HepG2 (cell line): ENCODE measurements around the gene ARHGEF7. TPM values are rescaled to one million over a fixed set of nuclear protein-coding genes. Genes with fewer than 3 reads are reported as not detected.

Experiments used
- ATAC-seq: fragments of 200-7000 bp; cut with Tn5 transposase; 3 replicates; pipeline ENCODE4 v1.9.1; 2020; ENCODE audit warnings: mild to moderate bottlenecking, moderate library complexity
- BruUV-seq: library from RNA; stranded (reverse); fragments of 400-500 nt; replicated peaks from 2 replicates; lab custom pipeline; 2021; lab: Mats Ljungman, UMichigan
- CTCF ChIA-PET: fragments of 300-600 bp; formaldehyde crosslinking; extraction: SDS; loops from one replicate; lab custom pipeline; 2021; ENCODE audit warnings: low total read pairs, inconsistent platforms, low intra/inter-chr PET ratio; lab: Yijun Ruan, JAX
- POLR2A ChIA-PET: fragments of 350-600 bp; sonication (Branson Sonifier 250); formaldehyde crosslinking; loops from one replicate; lab custom pipeline; 2020; ENCODE audit warnings: antibody characterized with exemption, inconsistent platforms; lab: Yijun Ruan, JAX
- DNase-seq: peaks from one replicate; pipeline ENCODE4 v3.0.0-alpha.2; 2015; ENCODE audit warnings: low spot score
- FAIRE-seq: peaks from 3 replicates; lab custom pipeline; 2011; peaks lifted over from hg19 to GRCh38; lab: Jason Lieb, UNC
- H2AFZ ChIP-seq: one replicate; pipeline ENCODE4 v1.6.1; 2011; ENCODE audit warnings: low read length, inconsistent platforms
- H3K27ac ChIP-seq: fragments of 300-600 bp; 3 replicates; pipeline ENCODE4 v1.8.0; 2011; ENCODE audit warnings: mixed run types, mild to moderate bottlenecking, mixed read lengths, low read length, inconsistent platforms; ENCODE audit not compliant: insufficient read depth; ENCODE audit errors: extremely low read length
- H3K27me3 ChIP-seq, 2 experiments: fragments of 200-600 bp in 1 of 2; 2 replicates in 1 of 2; 3 replicates in 1 of 2; pipeline versions ENCODE4 v1.6.0 to v1.8.0; 2011; ENCODE audit warnings: low read length in 2 of 2, mild to moderate bottlenecking in 2 of 2, moderate library complexity in 2 of 2, inconsistent platforms in 1 of 2; ENCODE audit not compliant: insufficient read depth in 2 of 2, control insufficient read depth in 1 of 2
- H3K36me3 ChIP-seq, 2 experiments: fragments of 200-600 bp in 1 of 2; replicated peaks in 1 of 2; 2 replicates in 1 of 2; 3 replicates in 1 of 2; pipeline versions ENCODE4 v1.5.1 to v1.8.0; 2011; ENCODE audit warnings: low read length in 2 of 2, inconsistent platforms in 1 of 2; ENCODE audit not compliant: insufficient read depth in 2 of 2, control insufficient read depth in 1 of 2
- H3K4me1 ChIP-seq: 2 replicates; pipeline ENCODE4 v1.5.1; 2012; ENCODE audit warnings: low read length, inconsistent platforms; ENCODE audit not compliant: insufficient read depth
- H3K4me2 ChIP-seq: 2 replicates; pipeline ENCODE4 v1.6.0; 2011; ENCODE audit warnings: low read depth, low read length, inconsistent platforms
- H3K4me3 ChIP-seq, 3 experiments: fragments of 200-600 bp in 1 of 3; sonication (generic), shearing (Covaris generic) in 1 of 3; replicated peaks in 1 of 3; 2 replicates each; pipeline ENCODE4 v1.5.1; 2011 to 2016; ENCODE audit warnings: low read length in 3 of 3, inconsistent platforms in 2 of 3, low read depth in 2 of 3, mild to moderate bottlenecking in 2 of 3, control low read depth in 1 of 3, mixed read lengths in 1 of 3; ENCODE audit not compliant: insufficient read depth in 1 of 3
- H3K79me2 ChIP-seq: one replicate; pipeline ENCODE4 v1.6.1; 2011; ENCODE audit warnings: low read length, inconsistent platforms; ENCODE audit not compliant: insufficient read depth
- H3K9ac ChIP-seq: 2 replicates; pipeline ENCODE4 v1.6.0; 2011; ENCODE audit warnings: mild to moderate bottlenecking, low read depth, low read length, inconsistent platforms; ENCODE audit not compliant: insufficient read depth
- H3K9me3 ChIP-seq: 2 replicates; pipeline ENCODE4 v1.5.1; 2012; ENCODE audit warnings: mild to moderate bottlenecking, low read length
- H4K20me1 ChIP-seq: 2 replicates; pipeline ENCODE4 v1.6.0; 2011; ENCODE audit warnings: inconsistent platforms, mild to moderate bottlenecking, low read length, moderate library complexity; ENCODE audit not compliant: insufficient read depth
- CEBPB ChIP-seq: IDR thresholded peaks from 2 replicates; pipeline ENCODE4 v1.6.1; 2011; ENCODE audit warnings: low read depth, low read length, improper control_type of control experiment, borderline replicate concordance
- EHMT2 ChIP-seq: fragments of 200-600 bp; sonication (generic); IDR thresholded peaks from 2 replicates; pipeline ENCODE4 v1.7.0; 2017; ENCODE audit warnings: antibody characterized with exemption, low read depth, low read length, borderline replicate concordance
- HDAC1 ChIP-seq: sonication (generic); formaldehyde crosslinking; IDR thresholded peaks from 2 replicates; pipeline ENCODE4 v1.5.1; 2020; ENCODE audit warnings: mild to moderate bottlenecking, missing genetic modification reagents
- MAFF ChIP-seq: IDR thresholded peaks from 2 replicates; pipeline ENCODE4 v1.6.1; 2011; ENCODE audit warnings: low read depth, low read length, improper control_type of control experiment
- MYC ChIP-seq: sonication (generic); formaldehyde crosslinking; IDR thresholded peaks from 2 replicates; pipeline ENCODE4 v1.9.0; 2021; ENCODE audit warnings: missing genetic modification reagents, borderline replicate concordance
- REL ChIP-seq: sonication (generic); formaldehyde crosslinking; conservative IDR thresholded peaks from 2 replicates; pipeline ENCODE4 v1.8.0; 2022; ENCODE audit warnings: mild to moderate bottlenecking, missing genetic modification reagents, moderate library complexity
- ZFX ChIP-seq: sonication (generic); formaldehyde crosslinking; IDR thresholded peaks from 2 replicates; pipeline ENCODE4 v1.4.0; 2020; ENCODE audit warnings: mild to moderate bottlenecking, low read depth, missing genetic modification reagents, moderate library complexity
- ZNF101 ChIP-seq: sonication (generic); formaldehyde crosslinking; IDR thresholded peaks from 2 replicates; pipeline ENCODE4 v1.4.0; 2020; ENCODE audit warnings: mild to moderate bottlenecking, low read depth, missing genetic modification reagents, borderline replicate concordance
- ZNF329 ChIP-seq: sonication (generic); formaldehyde crosslinking; IDR thresholded peaks from 2 replicates; pipeline ENCODE4 v1.9.0; 2021; ENCODE audit warnings: low read depth, mild to moderate bottlenecking, missing genetic modification reagents
- ZNF337 ChIP-seq: sonication (generic); formaldehyde crosslinking; IDR thresholded peaks from 2 replicates; pipeline ENCODE4 v1.5.1; 2020; ENCODE audit warnings: missing genetic modification reagents, low read depth, mild to moderate bottlenecking, borderline replicate concordance
- ZNF674 ChIP-seq: sonication (generic); formaldehyde crosslinking; IDR thresholded peaks from 2 replicates; pipeline ENCODE4 v1.5.0; 2020; ENCODE audit warnings: low read depth, mild to moderate bottlenecking, missing genetic modification reagents
- ZNF841 ChIP-seq: sonication (generic); formaldehyde crosslinking; IDR thresholded peaks from 2 replicates; pipeline ENCODE4 v1.8.1; 2023; ENCODE audit warnings: missing genetic modification reagents, borderline replicate concordance
- WGBS: methylation state at CpG from one replicate; pipeline ENCODE4 v1.1.6; 2017; ENCODE audit warnings: low lambda C conversion rate; 5-methylcytosine and 5-hydroxymethylcytosine counted together
- in situ Hi-C: cut with HindIII; loops from 2 replicates; pipeline ENCODE4 v1.10.0; 2017; ENCODE audit warnings: low pct_unique_long_range_greater_than_20kb; ENCODE audit not compliant: extremely low pct_ligation_motif_present
- intact Hi-C: fragments of 100-400 bp; cut with micrococcal nuclease; formaldehyde crosslinking; loops from one replicate; pipeline ENCODE4 v1.10.0; 2022; ENCODE audit not compliant: unreplicated experiment
- polyA plus RNA-seq, 8 experiments: library from polyadenylated mRNA; depleted of rRNA in 3 of 8; stranded (reverse) in 7 of 8; unstranded in 1 of 8; fragments of >200 nt; fragmentation: Illumina TruSeq in 4 of 8; extraction: Trizol in 4 of 8; gene quantifications; 2 replicates each; pipeline versions ENCODE4 v1.2.1 to v1.2.3, GENCODE V29; 2011 to 2016; ENCODE audit warnings: low read depth in 4 of 8, missing spikeins in 1 of 8, mixed read lengths in 1 of 8; ENCODE audit not compliant: insufficient read depth in 1 of 8
- total RNA-seq, 5 experiments: library from RNA; depleted of rRNA; stranded (reverse); fragments of >200 nt; fragmentation: Illumina TruSeq; extraction: Trizol; gene quantifications; 2 replicates each; pipeline ENCODE4 v1.2.3, GENCODE V29; 2016; ENCODE audit warnings: low read depth in 1 of 5
- TF ChIP-seq, protein P1 (sequence below): sonication (generic); formaldehyde crosslinking; IDR thresholded peaks from 2 replicates; pipeline ENCODE4 v1.8.0; 2022; ENCODE audit warnings: missing genetic modification reagents, low read depth, mild to moderate bottlenecking, borderline replicate concordance
- TF ChIP-seq, protein P2 (sequence below): sonication (generic); formaldehyde crosslinking; IDR thresholded peaks from 2 replicates; pipeline ENCODE4 v1.4.0; 2020; ENCODE audit warnings: missing genetic modification reagents, borderline replicate concordance
- TF ChIP-seq, protein P3 (sequence below): sonication (generic); formaldehyde crosslinking; IDR thresholded peaks from 2 replicates; pipeline ENCODE4 v1.5.0; 2020; ENCODE audit warnings: mild to moderate bottlenecking, missing genetic modification reagents, borderline replicate concordance

Gene ARHGEF7
- total and polyA plus RNA-seq, 2 of the 13 experiments (the other 11 are each of a cell fraction or from before 2014, with no cell fraction given): 15.7 to 22.3 TPM

DNA sequence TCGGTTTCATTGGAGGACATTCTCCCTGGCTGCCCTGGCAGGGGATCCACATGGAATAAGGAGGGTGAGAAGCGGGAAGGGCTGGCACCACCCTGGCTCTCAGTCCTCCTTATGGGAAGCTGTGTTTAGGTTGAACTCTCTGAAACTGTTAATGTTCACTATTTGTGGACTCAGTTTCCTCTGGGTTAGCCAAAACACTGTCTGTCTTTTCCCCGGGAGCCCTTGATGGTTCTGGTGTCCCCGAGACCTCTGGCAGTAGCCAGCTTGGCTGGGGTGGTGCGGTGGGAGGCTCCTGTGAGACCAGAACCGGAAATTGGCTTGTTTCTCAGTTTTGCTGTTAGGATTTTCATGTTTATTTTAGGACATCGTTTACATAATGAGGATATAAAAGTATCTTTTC, 157.0 kb downstream of the ARHGEF7 start:
- Histone ChIP-seq H3K27ac (no peak overlapping the region), H3K27me3 (no peaks in the 10 kb centered on the region), H3K79me2 (no peaks in the 10 kb centered on the region), H3K4me1 (no peaks in the 10 kb centered on the region), H4K20me1 (no peaks in the 10 kb centered on the region), H3K9ac (no peak overlapping the region), H3K4me2 (no peak overlapping the region), H3K9me3 (no peaks in the 10 kb centered on the region), H3K4me3 (no peak overlapping the region), H2AFZ (no peak overlapping the region), H3K36me3 (peaks cover 22 to 78% of the 10 kb centered on the region in 2 experiments)
- intact Hi-C loops: no loop called here
- POLR2A ChIA-PET: no interaction called here
- DNase-seq (no peak), FAIRE-seq (no peak), ATAC-seq (no peak)
- no peak for TF ChIP-seq HDAC1 (CRISPR knock-in tag)
- TF ChIP-seq, protein P1, sequence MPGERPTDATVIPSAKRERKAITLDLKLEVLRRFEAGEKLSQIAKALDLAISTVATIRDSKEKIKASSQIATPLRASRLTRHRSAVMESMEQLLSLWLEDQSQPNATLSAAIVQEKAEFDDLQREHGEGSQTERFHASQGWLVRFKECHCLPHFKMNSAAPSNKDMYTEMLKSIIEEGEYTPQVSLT (CRISPR knock-in tag): no peak
- in situ Hi-C loops: no loop called here
- BruUV-seq: no TSS peak
- WGBS: 93% methylated on average over 7 of the region's 7 CpGs
- CTCF ChIA-PET: no interaction called here

DNA sequence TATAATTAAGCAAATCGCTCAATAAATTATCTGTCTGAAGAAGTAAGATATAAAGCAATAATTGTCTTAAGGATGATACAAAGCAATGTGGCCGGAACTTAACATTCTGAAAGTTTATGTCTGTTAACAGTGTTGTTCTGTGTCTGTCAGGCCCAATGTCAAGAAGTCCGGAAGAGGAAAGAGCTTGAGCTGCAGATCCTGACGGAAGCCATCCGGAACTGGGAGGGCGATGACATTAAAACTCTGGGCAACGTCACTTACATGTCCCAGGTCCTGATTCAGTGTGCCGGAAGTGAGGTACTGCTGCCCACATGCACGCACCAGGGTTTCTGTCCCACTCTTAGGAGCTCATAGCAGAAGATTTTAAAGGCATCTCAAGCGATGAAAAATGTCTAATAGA, 160.3 kb downstream of the ARHGEF7 start:
- no peak overlapping the region for H3K4me2 ChIP-seq
- H3K79me2 ChIP-seq: no peaks in the 10 kb centered on the region
- H4K20me1 ChIP-seq: no peaks in the 10 kb centered on the region
- no peak overlapping the region for H2AFZ ChIP-seq
- intact Hi-C loops (no loop called here), in situ Hi-C loops (no loop called here)
- DNase-seq: no peak
- peaks cover 23 to 74% of the 10 kb centered on the region in 2 experiments for H3K36me3 ChIP-seq
- ATAC-seq: no peak
- ChIA-PET POLR2A (no interaction called here), CTCF (no interaction called here)
- no peak overlapping the region for H3K27ac ChIP-seq
- BruUV-seq: no TSS peak
- H3K9me3 ChIP-seq: no peaks in the 10 kb centered on the region
- H3K4me3 ChIP-seq: no peak overlapping the region
- no peak overlapping the region for H3K9ac ChIP-seq
- 97% methylated on average over 10 of the region's 10 CpGs for WGBS
- H3K4me1 ChIP-seq: no peaks in the 10 kb centered on the region
- no peaks in the 10 kb centered on the region for H3K27me3 ChIP-seq
- FAIRE-seq: no peak
- TF ChIP-seq ZNF674 (CRISPR knock-in tag): no peak
- no peak for TF ChIP-seq ZFX (CRISPR knock-in tag)
- TF ChIP-seq ZNF329 (CRISPR knock-in tag): no peak
- TF ChIP-seq CEBPB: no peak
- TF ChIP-seq ZNF101: no peak
- TF ChIP-seq MAFF: no peak
- TF ChIP-seq EHMT2: no peak
- TF ChIP-seq MYC: no peak
- no peak for TF ChIP-seq ZNF841 (CRISPR knock-in tag)
- TF ChIP-seq, protein P2, sequence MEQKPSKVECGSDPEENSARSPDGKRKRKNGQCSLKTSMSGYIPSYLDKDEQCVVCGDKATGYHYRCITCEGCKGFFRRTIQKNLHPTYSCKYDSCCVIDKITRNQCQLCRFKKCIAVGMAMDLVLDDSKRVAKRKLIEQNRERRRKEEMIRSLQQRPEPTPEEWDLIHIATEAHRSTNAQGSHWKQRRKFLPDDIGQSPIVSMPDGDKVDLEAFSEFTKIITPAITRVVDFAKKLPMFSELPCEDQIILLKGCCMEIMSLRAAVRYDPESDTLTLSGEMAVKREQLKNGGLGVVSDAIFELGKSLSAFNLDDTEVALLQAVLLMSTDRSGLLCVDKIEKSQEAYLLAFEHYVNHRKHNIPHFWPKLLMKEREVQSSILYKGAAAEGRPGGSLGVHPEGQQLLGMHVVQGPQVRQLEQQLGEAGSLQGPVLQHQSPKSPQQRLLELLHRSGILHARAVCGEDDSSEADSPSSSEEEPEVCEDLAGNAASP (CRISPR knock-in tag): no peak
- TF ChIP-seq, protein P3, sequence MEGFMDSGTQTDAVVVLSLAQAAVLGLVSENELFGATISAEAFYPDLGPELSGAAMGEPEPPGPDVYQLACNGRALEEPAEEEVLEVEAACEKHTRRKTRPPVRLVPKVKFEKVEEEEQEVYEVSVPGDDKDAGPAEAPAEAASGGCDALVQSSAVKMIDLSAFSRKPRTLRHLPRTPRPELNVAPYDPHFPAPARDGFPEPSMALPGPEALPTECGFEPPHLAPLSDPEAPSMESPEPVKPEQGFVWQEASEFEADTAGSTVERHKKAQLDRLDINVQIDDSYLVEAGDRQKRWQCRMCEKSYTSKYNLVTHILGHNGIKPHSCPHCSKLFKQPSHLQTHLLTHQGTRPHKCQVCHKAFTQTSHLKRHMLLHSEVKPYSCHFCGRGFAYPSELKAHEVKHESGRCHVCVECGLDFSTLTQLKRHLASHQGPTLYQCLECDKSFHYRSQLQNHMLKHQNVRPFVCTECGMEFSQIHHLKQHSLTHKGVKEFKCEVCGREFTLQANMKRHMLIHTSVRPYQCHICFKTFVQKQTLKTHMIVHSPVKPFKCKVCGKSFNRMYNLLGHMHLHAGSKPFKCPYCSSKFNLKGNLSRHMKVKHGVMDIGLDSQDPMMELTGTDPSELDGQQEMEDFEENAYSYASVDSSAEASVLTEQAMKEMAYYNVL (CRISPR knock-in tag): no peak
- TF ChIP-seq REL (CRISPR knock-in tag): no peak
- TF ChIP-seq ZNF337: no peak
